ENCODE data around the gene FLNA. TPM values are rescaled to one million over a fixed set of nuclear protein-coding genes. Genes with fewer than 3 reads are reported as not detected.

Gene FLNA
- total RNA-seq, 1 donor from 2014 or later: 824 TPM

DNA sequence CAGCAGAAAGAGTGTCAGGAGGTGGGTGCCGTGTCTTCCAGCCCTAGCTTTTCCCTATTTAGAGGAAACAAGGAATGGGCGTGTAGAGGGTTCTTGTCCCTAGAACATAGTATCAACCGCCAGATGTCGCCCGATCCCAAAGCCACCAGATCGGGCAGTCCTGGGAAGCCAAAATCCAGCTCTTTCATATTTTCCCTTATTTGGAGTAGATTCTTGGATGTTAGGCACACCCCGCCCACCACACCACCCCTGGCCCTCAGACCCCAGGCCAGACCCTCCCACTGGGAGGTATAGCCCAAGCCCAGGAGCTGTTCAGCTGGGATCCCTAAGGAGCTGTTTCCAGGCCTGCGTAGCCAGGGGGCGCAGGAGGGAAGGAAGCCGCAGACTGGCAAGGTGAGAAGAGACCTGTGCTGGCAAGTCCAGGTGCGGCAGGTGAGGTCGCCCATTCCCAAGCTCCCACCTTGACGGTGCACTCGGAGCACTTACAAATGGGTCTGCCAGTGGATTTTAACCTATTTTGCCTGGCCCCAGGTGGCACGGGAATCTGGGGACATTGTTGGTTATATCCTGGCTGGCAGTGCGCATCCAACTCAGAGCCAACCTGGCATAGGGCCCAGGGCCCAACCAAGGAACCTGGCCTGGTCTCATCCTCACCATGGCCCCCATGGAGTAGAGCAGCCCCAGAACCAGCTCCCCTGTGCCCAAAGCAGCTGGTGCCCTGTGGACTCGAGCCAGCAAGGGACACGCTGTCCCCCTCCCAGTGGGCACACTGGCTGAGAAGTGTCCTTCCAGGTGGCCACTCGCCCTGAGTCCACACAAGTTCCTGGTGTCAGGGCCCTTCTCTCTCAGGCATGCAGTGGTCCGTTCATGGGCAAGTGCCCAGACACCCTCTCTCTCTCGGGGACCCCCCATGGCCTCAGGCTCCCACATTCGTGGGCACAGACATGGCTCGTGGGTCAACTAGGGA, 811 bp downstream of the FLNA start:
- H3K27me3 Mint-ChIP-seq: no peaks in the 10 kb centered on the region
- no peak overlapping the region for H3K27ac Mint-ChIP-seq
- H3K9me3 Mint-ChIP-seq: no peaks in the 10 kb centered on the region
- peak overlapping the region; percentile 76 for H3K4me3 Mint-ChIP-seq
- intact Hi-C loops (cut with micrococcal nuclease): loop anchor here (10.0 kb wide), 2 partner anchors 141 to 651 kb away; partner anchors contain the start of genes F8, FAM3A and FUNDC2
- DNase-seq: peak; percentile 76
- H3K4me1 Mint-ChIP-seq: peaks cover 9% of the 10 kb centered on the region
- H3K36me3 Mint-ChIP-seq (ENCODE audit: low read depth): peaks cover 7% of the 10 kb centered on the region

DNA sequence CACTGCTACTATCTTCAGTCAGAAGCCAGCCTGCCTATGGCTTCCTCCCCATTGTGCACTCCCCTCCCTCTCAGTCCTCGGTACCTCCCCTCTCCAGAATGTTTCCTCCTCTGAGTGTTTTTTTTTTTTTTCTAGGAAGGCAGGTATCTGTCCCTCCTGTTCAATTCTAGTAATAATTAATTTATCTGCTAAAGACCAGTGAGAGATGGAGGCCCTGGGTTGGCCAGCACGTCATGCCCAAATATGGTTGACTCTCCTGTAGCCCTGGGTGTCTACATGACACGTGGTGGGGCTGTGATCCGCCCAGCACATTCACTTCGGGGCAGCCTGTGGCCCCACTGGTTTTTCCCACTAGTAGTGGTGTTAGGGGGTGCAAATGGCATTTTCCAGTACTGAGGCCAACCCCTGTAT, 1.8 kb downstream of the FLNA start:
- H3K9me3 Mint-ChIP-seq: no peaks in the 10 kb centered on the region
- H3K4me3 Mint-ChIP-seq: peak overlapping the region; percentile 84
- peak overlapping the region; percentile 80 for H3K27ac Mint-ChIP-seq
- H3K4me1 Mint-ChIP-seq: peaks cover 15% of the 10 kb centered on the region
- peaks cover 13% of the 10 kb centered on the region for H3K36me3 Mint-ChIP-seq (ENCODE audit: low read depth)
- intact Hi-C loops (cut with micrococcal nuclease): loop anchor here (10.0 kb wide), 2 partner anchors 142 to 652 kb away; partner anchors contain the start of genes F8, FAM3A and FUNDC2
- DNase-seq: peak; percentile 80
- H3K27me3 Mint-ChIP-seq: no peaks in the 10 kb centered on the region

DNA sequence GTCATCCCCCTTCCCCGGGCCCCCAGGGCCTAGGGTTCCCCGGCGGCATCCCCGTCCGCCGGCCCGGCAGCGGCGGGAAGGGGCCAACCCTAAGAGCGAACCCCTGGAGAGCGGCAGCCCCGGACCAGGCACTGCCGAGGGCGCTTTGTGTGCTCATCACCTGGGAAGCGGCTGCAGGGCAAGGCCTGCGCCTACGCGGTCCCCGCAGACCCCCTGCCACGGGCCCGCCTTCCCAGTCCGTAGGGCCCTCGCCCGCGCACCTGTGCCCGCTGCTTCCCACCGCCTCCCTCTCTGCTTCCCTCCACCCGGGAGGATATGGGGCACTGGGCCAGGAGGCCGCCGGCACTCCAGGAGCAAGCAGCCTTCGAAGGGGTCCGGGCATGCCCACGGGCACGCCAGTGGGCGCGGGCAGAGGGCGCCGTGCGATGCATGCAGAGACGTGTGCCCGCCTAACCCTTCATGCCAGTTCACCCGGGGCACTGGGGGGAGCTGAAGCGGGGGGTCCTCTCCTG, 2.6 kb downstream of the FLNA start:
- Mint-ChIP-seq H3K27ac (no peak overlapping the region), H3K4me1 (peaks cover 11% of the 10 kb centered on the region), H3K27me3 (no peaks in the 10 kb centered on the region), H3K36me3 (ENCODE audit: low read depth) (peaks cover 17% of the 10 kb centered on the region), H3K9me3 (no peaks in the 10 kb centered on the region), H3K4me3 (peak overlapping the region; percentile 84)
- intact Hi-C loops (cut with micrococcal nuclease): loop anchor here (10.0 kb wide), 2 partner anchors 143 to 653 kb away; partner anchors contain the start of genes F8, FAM3A and FUNDC2
- DNase-seq: no peak

DNA sequence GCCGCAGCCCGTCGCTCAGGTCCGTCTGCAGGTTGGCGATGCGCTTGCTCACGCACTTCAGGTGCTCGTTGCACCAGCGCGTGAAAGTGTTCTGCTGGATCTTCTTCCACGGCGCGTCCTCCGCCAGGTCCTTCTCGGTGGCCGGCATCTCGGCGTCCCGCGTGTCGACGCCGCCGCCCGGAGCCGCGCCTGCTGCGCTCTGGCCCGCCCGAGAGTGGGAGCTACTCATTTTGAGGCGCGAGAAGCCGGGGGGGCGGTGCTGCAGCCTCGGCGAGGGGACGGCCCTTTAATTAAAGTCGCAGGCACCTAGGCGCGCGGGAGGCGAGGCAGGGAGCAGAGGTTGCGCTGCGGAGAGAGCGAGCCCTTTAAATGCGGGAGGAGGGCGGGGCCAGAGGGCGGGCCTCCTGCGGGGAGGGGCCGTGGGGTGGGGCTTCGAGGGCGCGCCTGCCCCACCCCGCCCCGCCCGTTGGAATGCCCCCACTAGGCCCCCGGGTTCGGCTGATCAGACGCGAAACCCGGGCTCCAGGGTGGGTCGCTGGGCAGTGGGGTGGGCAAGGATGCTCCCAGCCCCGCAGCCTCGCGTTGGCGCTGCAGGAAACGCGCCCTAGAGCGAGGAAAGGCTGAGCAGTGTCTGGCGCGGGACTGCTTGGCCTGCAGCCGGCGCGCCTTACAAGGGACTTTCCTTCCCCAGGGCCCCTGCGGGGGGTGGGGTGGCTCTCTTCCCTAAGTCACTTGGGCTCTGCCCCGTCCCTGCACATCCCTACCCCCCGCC, 3.2 kb downstream of the FLNA start:
- H3K27ac Mint-ChIP-seq: peak overlapping the region; percentile 78
- intact Hi-C loops (cut with micrococcal nuclease): loop anchor here (10.0 kb wide), 2 partner anchors 144 to 654 kb away; partner anchors contain the start of genes F8, FAM3A and FUNDC2
- peak; percentile 97 for DNase-seq
- H3K4me3 Mint-ChIP-seq: peak overlapping the region; percentile 84
- H3K36me3 Mint-ChIP-seq (ENCODE audit: low read depth): peaks cover 22% of the 10 kb centered on the region
- H3K9me3 Mint-ChIP-seq: no peaks in the 10 kb centered on the region
- peaks cover 11% of the 10 kb centered on the region for H3K4me1 Mint-ChIP-seq
- no peaks in the 10 kb centered on the region for H3K27me3 Mint-ChIP-seq

DNA sequence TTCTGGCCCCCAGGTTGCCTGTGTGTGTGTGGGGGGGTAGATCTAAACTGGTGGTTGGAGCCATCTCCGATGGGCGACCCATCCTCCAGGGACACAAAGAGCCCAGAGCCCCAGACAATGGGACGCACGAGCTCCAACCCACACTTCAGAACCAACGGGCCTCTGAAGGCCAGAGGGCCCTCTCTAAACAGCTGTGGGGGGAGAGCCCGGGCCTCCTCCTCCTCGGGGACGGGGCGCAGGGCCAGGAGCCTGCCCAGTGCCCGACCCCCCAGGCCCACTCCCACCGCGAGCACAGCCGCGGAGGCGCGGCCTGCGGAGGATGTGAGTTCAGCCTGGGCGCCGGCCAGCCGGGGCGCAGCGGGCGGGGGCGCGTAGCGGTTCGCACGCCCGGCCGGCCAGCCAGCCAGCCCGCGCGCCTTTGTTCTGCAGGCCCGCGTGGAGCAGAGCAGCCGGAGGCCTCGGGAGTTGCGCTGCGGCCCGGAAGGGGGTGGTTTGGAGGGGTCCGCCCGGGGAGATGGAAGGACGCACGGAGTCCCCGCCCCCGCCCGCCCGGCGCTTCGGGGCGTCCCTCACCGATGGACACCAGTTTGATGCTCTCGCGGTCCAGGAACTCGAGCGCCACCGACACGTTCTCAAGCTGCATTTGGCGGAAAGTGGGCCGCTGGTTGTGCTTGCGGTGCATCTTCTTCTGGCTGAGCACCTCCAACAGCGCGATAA, 4.0 kb downstream of the FLNA start:
- intact Hi-C loops (cut with micrococcal nuclease): loop anchor here (10.0 kb wide), 2 partner anchors 144 to 654 kb away; partner anchors contain the start of genes F8, FAM3A and FUNDC2
- DNase-seq: peak; percentile 72
- no peaks in the 10 kb centered on the region for H3K9me3 Mint-ChIP-seq
- no peaks in the 10 kb centered on the region for H3K27me3 Mint-ChIP-seq
- peak overlapping the region; percentile 95 for H3K4me3 Mint-ChIP-seq
- peaks cover 25% of the 10 kb centered on the region for H3K36me3 Mint-ChIP-seq (ENCODE audit: low read depth)
- peaks cover 11% of the 10 kb centered on the region for H3K4me1 Mint-ChIP-seq
- peak overlapping the region; percentile 90 for H3K27ac Mint-ChIP-seq

DNA sequence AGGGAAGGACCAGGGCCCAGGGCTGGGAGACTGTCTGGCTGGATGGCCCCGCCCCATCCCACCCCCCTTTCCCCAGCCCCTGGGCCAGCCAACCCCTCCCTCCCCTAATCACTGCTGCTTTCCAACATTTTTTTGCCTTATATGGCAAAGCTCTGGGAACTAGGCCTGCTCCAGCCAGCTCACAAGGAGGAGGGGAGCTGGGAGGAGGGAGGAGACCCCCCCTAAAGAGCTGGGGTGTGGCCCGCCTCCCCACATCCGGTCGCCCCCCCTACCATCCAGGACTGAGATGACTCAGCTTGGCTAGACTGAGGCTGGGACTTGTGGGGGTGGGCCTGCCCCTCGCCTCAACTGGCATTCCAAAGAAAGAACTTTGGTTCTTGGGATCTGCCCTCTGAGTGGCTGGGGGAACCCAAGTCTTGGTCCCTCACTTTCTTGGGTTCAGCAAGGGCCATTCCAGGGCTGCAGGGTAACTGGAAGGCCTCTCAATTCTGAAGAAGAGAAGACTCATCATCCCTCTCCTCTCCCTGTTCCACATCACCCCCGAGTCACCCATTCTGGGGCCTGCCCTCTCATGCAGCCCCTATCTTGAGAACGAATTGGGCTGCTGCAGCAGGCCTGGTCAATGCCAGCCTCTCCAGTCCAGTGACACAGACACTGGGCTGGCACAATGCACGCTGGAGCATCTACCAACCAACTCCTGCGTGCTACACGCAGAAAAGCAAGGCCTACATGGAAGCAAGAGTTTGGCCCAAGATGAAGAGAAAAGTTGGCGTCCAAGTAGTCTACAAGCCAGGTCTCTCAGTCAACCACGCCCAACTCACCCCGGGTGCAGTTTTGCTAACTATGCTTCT, 4.8 kb downstream of the FLNA start:
- Mint-ChIP-seq H3K4me3 (peak overlapping the region; percentile 95), H3K27me3 (no peaks in the 10 kb centered on the region)

DNA sequence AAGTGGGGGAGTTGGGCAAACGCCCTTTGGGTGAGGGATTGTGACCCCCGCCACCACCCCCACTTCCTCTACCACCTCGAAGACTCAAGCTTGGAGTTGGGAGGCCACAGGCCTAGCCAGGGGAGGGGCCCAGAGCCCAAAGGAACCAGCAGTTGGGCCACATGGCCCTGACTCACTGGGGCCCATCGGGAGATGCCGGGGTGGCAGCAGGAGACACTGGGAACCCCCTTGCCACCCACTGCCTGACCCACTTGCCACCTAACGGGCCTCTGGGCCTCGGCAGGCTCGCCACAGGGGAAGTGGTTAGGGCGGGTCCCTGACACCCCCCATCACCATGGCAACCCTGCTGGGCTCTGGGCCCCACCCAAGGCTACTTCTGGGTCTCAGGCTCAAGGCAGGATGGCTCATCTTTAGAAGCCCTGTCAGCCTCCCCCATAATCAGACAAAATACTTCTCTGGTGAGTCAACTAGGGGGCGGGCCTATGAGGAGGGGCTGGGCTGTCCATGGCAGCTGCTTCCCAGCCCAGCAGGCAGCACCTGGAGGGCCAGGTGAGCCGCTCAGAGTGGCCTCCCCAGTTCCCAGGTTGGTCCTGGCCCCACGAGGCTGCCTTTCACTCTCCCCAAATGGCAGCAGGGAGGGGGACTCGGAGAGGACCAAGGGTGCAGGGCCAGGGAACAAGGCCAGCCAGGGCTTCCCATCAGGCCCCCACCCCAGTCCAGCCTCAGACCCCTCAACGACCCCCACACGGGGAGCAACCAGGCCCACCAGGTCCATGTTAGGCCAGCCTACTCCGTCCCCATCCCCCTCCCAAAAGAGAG, 5.6 kb downstream of the FLNA start:
- Mint-ChIP-seq H3K27me3 (no peaks in the 10 kb centered on the region), H3K4me1 (peaks cover 14% of the 10 kb centered on the region), H3K4me3 (peak overlapping the region; percentile 95), H3K27ac (peak overlapping the region; percentile 93), H3K9me3 (no peaks in the 10 kb centered on the region), H3K36me3 (ENCODE audit: low read depth) (peaks cover 30% of the 10 kb centered on the region)
- intact Hi-C loops (cut with micrococcal nuclease): loop anchor here (1.0 kb wide), 2 partner anchors 9 to 397 kb away; partner anchors contain the start of gene TMEM187
- DNase-seq: peak; percentile 95

More for the DNA sequence above, 4.8 kb downstream of the FLNA start:
- H3K27ac Mint-ChIP-seq: peak overlapping the region; percentile 93
- peak; percentile 90 for DNase-seq
- no peaks in the 10 kb centered on the region for H3K9me3 Mint-ChIP-seq
- intact Hi-C loops (cut with micrococcal nuclease): loop anchor here (1.0 to 10.0 kb wide), 4 partner anchors 9 to 655 kb away; partner anchors contain the start of genes F8, FAM3A, FUNDC2 and TMEM187
- H3K36me3 Mint-ChIP-seq (ENCODE audit: low read depth): peaks cover 28% of the 10 kb centered on the region
- H3K4me1 Mint-ChIP-seq: peaks cover 13% of the 10 kb centered on the region

DNA sequence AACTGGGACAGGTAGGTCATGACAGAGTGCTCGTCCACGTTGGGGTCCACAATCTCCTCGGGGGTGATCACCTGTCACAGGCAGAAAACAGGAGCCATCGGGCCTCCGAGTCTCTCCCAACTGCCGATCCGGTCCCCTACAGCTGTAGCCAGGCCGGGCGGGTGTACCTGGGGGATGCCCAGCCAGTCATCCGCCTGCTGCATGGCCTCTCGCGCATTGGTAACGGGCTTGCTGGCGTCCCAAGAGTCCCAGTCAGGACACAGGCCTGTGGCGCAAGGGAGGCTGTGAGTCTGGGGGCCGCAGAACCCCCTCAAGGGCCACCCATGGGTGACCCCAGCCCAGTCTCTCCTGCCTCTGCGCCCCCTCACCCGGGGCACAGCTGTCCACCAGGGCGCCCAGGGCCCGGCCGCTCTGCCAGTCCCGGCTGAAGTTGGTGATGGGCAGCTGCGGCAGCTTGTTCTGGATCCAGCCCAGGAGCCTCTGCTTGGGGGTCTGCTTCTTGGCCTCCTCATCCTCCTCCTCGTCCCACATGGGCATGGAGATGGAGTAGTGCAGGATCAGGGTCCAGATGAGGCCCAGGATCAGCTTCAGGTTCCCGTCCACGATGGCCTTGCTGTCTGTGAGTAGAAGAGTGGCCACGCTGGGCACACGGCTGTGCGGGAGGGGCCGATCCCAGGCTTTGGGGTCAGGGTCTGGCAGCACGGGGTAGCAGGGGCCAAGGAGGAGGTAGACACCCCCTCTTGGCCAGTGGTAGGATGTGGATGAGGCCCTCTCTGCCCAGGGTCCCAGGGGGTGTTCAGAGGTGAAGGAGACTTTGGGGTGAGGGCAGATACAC, 6.7 kb downstream of the FLNA start:
- Mint-ChIP-seq H3K4me1 (peaks cover 14% of the 10 kb centered on the region), H3K27ac (peak overlapping the region; percentile 93), H3K27me3 (no peaks in the 10 kb centered on the region), H3K9me3 (no peaks in the 10 kb centered on the region), H3K36me3 (ENCODE audit: low read depth) (peaks cover 34% of the 10 kb centered on the region), H3K4me3 (peak overlapping the region; percentile 95)
- DNase-seq: no peak
- intact Hi-C loops (cut with micrococcal nuclease): no loop called here

DNA sequence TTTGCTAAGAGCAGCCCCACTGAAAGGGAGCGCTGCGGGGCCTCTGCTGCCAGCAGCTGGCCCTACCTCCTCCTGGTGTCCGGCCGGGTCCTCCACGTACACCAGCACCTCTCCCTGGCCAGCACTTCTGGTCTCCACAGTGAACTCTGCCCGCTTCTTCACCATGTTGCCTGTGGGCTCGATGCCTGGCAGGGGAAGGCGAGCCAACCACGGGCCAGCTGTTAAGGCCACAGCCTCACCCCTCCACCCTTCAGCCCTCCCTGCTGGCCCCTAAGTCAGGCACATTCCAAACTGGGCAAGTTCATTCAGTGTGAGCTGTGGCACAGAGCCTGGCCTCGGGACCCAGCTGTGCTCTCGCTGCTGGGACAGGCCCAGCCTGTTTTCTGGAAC, 7.8 kb downstream of the FLNA start:
- H3K9me3 Mint-ChIP-seq: no peaks in the 10 kb centered on the region
- DNase-seq: no peak
- peaks cover 10% of the 10 kb centered on the region for H3K4me1 Mint-ChIP-seq
- H3K4me3 Mint-ChIP-seq: no peak overlapping the region
- H3K27me3 Mint-ChIP-seq: no peaks in the 10 kb centered on the region
- peaks cover 36% of the 10 kb centered on the region for H3K36me3 Mint-ChIP-seq (ENCODE audit: low read depth)
- H3K27ac Mint-ChIP-seq: peak overlapping the region; percentile 25
- intact Hi-C loops (cut with micrococcal nuclease): no loop called here

DNA sequence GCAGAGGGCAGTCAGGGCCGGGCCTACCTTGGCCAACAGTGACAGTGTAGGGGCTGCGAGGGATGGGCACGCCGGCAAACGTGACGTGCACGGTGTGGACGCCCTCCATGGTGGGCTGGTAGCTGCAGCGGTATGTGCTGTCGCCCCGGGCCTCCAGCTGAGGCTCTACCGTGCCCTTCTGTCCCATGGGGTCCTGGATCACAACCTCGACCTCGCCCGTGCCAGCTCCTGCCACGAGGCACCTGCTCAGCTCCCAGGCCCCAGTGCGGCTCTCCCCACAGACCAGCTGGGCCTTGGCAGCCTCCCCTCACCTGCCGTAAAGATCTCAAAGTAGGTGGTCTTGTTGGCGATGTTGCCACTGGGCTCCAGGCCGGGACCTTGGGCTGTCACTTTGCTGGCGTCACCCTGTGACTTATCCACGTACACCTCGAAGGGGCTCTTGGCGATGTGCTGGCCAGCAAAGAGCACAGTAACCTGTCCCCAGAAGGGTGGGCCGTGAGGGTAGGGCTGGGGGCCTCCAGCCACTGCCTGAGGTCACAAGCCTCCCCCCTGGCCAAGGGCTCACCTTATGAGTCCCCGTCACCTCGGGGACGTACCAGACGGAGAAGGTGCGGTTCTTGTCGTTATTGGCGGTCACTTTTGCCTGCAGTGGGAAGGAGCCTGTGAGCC, 8.3 kb downstream of the FLNA start:
- H3K27ac Mint-ChIP-seq: no peak overlapping the region
- no peak for DNase-seq
- peaks cover 10% of the 10 kb centered on the region for H3K4me1 Mint-ChIP-seq
- intact Hi-C loops (cut with micrococcal nuclease): no loop called here
- peaks cover 42% of the 10 kb centered on the region for H3K36me3 Mint-ChIP-seq (ENCODE audit: low read depth)
- H3K27me3 Mint-ChIP-seq: no peaks in the 10 kb centered on the region
- H3K4me3 Mint-ChIP-seq: no peak overlapping the region
- no peaks in the 10 kb centered on the region for H3K9me3 Mint-ChIP-seq

Measured in activated CD4-positive, alpha-beta T cell treated with anti-CD3 and anti-CD28 coated beads, Interleukin-2, amount 10 ng/mL, durations not matched to agents 24 days and 14 days (primary cell).